ENCODE data around the gene UQCC5.

The UQCC5 gene

GRCh38 chr3:52506266-52506966, 30.0 kb upstream of the UQCC5 start:
- DNase-seq (ENCODE audit: low spot score), result no peak
- TF ChIP-seq CTCF (IDR thresholded peaks at IDR 0.05; ENCODE audit: extremely low read depth, missing control alignments), result no peak

- no peak for TF ChIP-seq CTCF (IDR thresholded peaks at IDR 0.05; ENCODE audit: extremely low read depth, missing control alignments)
Measured at GRCh38 chr3:52507359-52507758, 29.0 kb upstream of the UQCC5 start.

GRCh38 chr3:52509753-52510328, 26.6 kb upstream of the UQCC5 start:
- DNase-seq (ENCODE audit: low spot score), result no peak
- no peak for TF ChIP-seq CTCF (IDR thresholded peaks at IDR 0.05; ENCODE audit: extremely low read depth, missing control alignments)

More at GRCh38 chr3:52507359-52507758, 29.0 kb upstream of the UQCC5 start:
- no peak for DNase-seq (ENCODE audit: low spot score)

GRCh38 chr3:52511509-52511908, 24.9 kb upstream of the UQCC5 start:
- no peak for DNase-seq (ENCODE audit: low spot score)
- no peak for TF ChIP-seq CTCF (IDR thresholded peaks at IDR 0.05; ENCODE audit: extremely low read depth, missing control alignments)

- DNase-seq (ENCODE audit: low spot score), result no peak
- no peak for TF ChIP-seq CTCF (IDR thresholded peaks at IDR 0.05; ENCODE audit: extremely low read depth, missing control alignments)
Measured at GRCh38 chr3:52512105-52512504, 24.3 kb upstream of the UQCC5 start.

GRCh38 chr3:52512727-52513126, 23.7 kb upstream of the UQCC5 start:
- no peak for TF ChIP-seq CTCF (IDR thresholded peaks at IDR 0.05; ENCODE audit: extremely low read depth, missing control alignments)
- DNase-seq (ENCODE audit: low spot score), result no peak

- no peak for DNase-seq (ENCODE audit: low spot score)
- TF ChIP-seq CTCF (IDR thresholded peaks at IDR 0.05; ENCODE audit: extremely low read depth, missing control alignments), result no peak
Measured at GRCh38 chr3:52513281-52513680, 23.1 kb upstream of the UQCC5 start.

Measured in GM20000 (cell line).